ENCODE measurements around the gene ADCY10. TPM values are rescaled to one million over a fixed set of nuclear protein-coding genes. Genes with fewer than 3 reads are reported as not detected.

The ADCY10 gene
- total RNA-seq, 2 experiments from 2014 or later: 0.15 TPM; not detected in 1

DNA sequence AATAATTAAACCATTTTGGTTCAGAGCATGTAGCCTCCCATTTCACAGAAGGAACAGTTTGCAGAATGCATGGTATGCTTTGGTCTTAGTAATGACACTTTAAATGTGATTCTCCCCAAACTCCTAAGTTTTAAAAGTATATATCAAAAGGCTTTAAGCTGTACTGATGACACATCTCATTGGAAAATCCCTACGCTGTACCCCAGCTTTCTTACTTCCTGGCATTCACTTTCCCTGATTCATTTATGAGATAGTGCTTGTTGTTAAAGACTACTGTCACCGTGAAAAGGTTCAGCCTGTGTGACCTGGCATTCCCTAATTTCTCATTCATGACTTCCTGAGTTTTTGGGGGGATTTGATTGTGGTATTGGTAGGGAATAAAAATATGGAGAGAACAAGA, 138.8 kb downstream of the ADCY10 start:
- Histone ChIP-seq H3K4me2 (ENCODE audit: low read length) (no peak overlapping the region), H3K9me2 (ENCODE audit: insufficient read depth, low read length) (no peaks in the 10 kb centered on the region), H3K4me1 (ENCODE audit: insufficient read depth, low read length, poor library complexity, severe bottlenecking) (no peaks in the 10 kb centered on the region), H3K4me3 (ENCODE audit: low read depth, low read length, poor library complexity, severe bottlenecking) (no peak overlapping the region), H3K27ac (ENCODE audit: low read depth, low read length, poor library complexity, severe bottlenecking) (no peak overlapping the region), H3K36me3 (ENCODE audit: insufficient read depth, low read length) (peaks cover 81% of the 10 kb centered on the region), H3K79me2 (ENCODE audit: insufficient read depth, low read depth, low read length) (no peaks in the 10 kb centered on the region), H3K9me3 (ENCODE audit: low read length) (no peaks in the 10 kb centered on the region), H2AFZ (ENCODE audit: low read length) (no peak overlapping the region), H4K20me1 (ENCODE audit: insufficient read depth, low read length) (no peaks in the 10 kb centered on the region)
- intact Hi-C loops (cut with micrococcal nuclease; ENCODE audit: unreplicated experiment): no loop called here
- no TSS peak for BruUV-seq (replicated peaks)
- DNase-seq (ENCODE audit: low spot score): no peak
- no peak for TF ChIP-seq EZH2phosphoT487 (IDR thresholded peaks at IDR 0.05; ENCODE audit: borderline replicate concordance, low read depth, low read length)
- TF ChIP-seq, protein P1, sequence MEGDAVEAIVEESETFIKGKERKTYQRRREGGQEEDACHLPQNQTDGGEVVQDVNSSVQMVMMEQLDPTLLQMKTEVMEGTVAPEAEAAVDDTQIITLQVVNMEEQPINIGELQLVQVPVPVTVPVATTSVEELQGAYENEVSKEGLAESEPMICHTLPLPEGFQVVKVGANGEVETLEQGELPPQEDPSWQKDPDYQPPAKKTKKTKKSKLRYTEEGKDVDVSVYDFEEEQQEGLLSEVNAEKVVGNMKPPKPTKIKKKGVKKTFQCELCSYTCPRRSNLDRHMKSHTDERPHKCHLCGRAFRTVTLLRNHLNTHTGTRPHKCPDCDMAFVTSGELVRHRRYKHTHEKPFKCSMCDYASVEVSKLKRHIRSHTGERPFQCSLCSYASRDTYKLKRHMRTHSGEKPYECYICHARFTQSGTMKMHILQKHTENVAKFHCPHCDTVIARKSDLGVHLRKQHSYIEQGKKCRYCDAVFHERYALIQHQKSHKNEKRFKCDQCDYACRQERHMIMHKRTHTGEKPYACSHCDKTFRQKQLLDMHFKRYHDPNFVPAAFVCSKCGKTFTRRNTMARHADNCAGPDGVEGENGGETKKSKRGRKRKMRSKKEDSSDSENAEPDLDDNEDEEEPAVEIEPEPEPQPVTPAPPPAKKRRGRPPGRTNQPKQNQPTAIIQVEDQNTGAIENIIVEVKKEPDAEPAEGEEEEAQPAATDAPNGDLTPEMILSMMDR (conservative IDR thresholded peaks at IDR 0.05; ENCODE audit: low read length): no peak
- CTCF ChIA-PET (ENCODE audit: unreplicated experiment): no interaction called here
- POLR2A ChIA-PET: interaction anchor here (0.9 kb wide), 1 partner anchor 14 kb away, joined by 3 read pairs; no protein-coding TSS in a partner anchor

DNA sequence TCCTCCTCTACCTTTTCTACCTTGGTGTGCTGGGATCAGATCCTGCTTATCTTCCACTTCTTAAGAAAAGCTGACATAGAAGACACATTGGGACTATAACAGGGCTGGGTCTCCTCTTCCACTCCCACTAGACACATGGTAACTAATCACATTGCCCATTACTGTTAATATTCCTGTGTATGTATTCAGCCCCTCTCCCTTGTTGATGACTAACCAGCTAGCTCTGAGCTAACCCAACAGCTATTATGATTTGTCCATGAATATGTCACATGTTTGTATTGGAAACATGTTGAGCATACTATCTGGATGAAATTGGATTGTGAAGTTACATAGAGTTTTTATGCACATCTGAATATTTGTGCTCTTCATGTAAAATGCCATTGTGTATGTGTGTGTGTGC, 139.2 kb downstream of the ADCY10 start:
- Histone ChIP-seq H2AFZ (ENCODE audit: low read length) (no peak overlapping the region), H3K27ac (ENCODE audit: low read depth, low read length, poor library complexity, severe bottlenecking) (no peak overlapping the region), H3K79me2 (ENCODE audit: insufficient read depth, low read depth, low read length) (no peaks in the 10 kb centered on the region), H3K4me2 (ENCODE audit: low read length) (no peak overlapping the region), H3K4me1 (ENCODE audit: insufficient read depth, low read length, poor library complexity, severe bottlenecking) (no peaks in the 10 kb centered on the region), H4K20me1 (ENCODE audit: insufficient read depth, low read length) (no peaks in the 10 kb centered on the region), H3K4me3 (ENCODE audit: low read depth, low read length, poor library complexity, severe bottlenecking) (no peak overlapping the region), H3K36me3 (ENCODE audit: insufficient read depth, low read length) (peaks cover 81% of the 10 kb centered on the region), H3K9me3 (ENCODE audit: low read length) (no peaks in the 10 kb centered on the region), H3K9me2 (ENCODE audit: insufficient read depth, low read length) (no peaks in the 10 kb centered on the region)
- no peak for TF ChIP-seq EZH2phosphoT487 (IDR thresholded peaks at IDR 0.05; ENCODE audit: borderline replicate concordance, low read depth, low read length)
- TF ChIP-seq, protein P1 (conservative IDR thresholded peaks at IDR 0.05; ENCODE audit: low read length): no peak
- intact Hi-C loops (cut with micrococcal nuclease; ENCODE audit: unreplicated experiment): no loop called here
- CTCF ChIA-PET (ENCODE audit: unreplicated experiment): no interaction called here
- POLR2A ChIA-PET: no interaction called here
- no peak for DNase-seq (ENCODE audit: low spot score)
- no TSS peak for BruUV-seq (replicated peaks)

DNA sequence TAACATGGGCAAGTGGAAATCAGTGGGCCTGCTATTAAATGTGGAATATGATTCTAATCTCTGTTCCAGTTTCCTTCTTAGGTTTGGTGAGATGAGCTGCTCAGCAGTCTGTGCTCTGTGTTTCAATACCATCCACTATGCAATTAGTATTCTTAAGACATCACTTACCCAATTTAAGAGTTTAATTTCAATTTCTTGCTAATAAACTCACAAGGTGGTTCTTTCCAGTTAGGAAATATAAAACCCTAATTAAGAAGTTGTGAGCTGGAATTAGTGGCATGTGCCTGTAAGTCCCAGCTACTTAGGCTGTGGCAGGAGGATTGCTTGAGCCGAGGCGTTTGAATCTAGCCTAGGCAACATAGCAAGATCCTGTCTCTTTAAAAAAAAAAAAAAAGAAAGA, 140.4 kb downstream of the ADCY10 start:
- Histone ChIP-seq H3K36me3 (ENCODE audit: insufficient read depth, low read length) (peaks cover 86% of the 10 kb centered on the region), H3K4me3 (ENCODE audit: low read depth, low read length, poor library complexity, severe bottlenecking) (no peak overlapping the region), H3K79me2 (ENCODE audit: insufficient read depth, low read depth, low read length) (no peaks in the 10 kb centered on the region), H3K4me2 (ENCODE audit: low read length) (no peak overlapping the region), H2AFZ (ENCODE audit: low read length) (no peak overlapping the region), H4K20me1 (ENCODE audit: insufficient read depth, low read length) (no peaks in the 10 kb centered on the region), H3K9me2 (ENCODE audit: insufficient read depth, low read length) (no peaks in the 10 kb centered on the region), H3K27ac (ENCODE audit: low read depth, low read length, poor library complexity, severe bottlenecking) (no peak overlapping the region), H3K4me1 (ENCODE audit: insufficient read depth, low read length, poor library complexity, severe bottlenecking) (no peaks in the 10 kb centered on the region), H3K9me3 (ENCODE audit: low read length) (no peaks in the 10 kb centered on the region)
- intact Hi-C loops (cut with micrococcal nuclease; ENCODE audit: unreplicated experiment): no loop called here
- no TSS peak for BruUV-seq (replicated peaks)
- ChIA-PET POLR2A (interaction anchor here (0.7 to 1.8 kb wide), 4 partner anchors 12 to 159 kb away, joined by 3 to 4 read pairs (median 4); no protein-coding TSS in a partner anchor), CTCF (ENCODE audit: unreplicated experiment) (no interaction called here)
- TF ChIP-seq, protein P1 (conservative IDR thresholded peaks at IDR 0.05; ENCODE audit: low read length): no peak
- TF ChIP-seq EZH2phosphoT487 (IDR thresholded peaks at IDR 0.05; ENCODE audit: borderline replicate concordance, low read depth, low read length): no peak
- DNase-seq (ENCODE audit: low spot score): no peak
